CD14-positive monocyte (primary cell): ENCODE results near the gene BAIAP2L1. TPM values are rescaled to one million over a fixed set of nuclear protein-coding genes. Genes with fewer than 3 reads are reported as not detected.

Source experiments
- DNase-seq, 3 donors: peaks; one replicate each; pipeline ENCODE4 v3.0.0-alpha.2; 2011 to 2022
- H2AFZ ChIP-seq: 2 replicates; pipeline ENCODE4 v1.6.0; 2012; ENCODE audit warnings: mild to moderate bottlenecking, low read depth, low read length, inconsistent platforms; ENCODE audit not compliant: insufficient read depth, poor library complexity, severe bottlenecking
- H3K27ac ChIP-seq, 2 donors: 1 replicate in 1 of 2; 2 replicates in 1 of 2; pipeline ENCODE4 v1.5.1; 2012 to 2013; ENCODE audit warnings: low read length in 2 of 2, control low read depth in 1 of 2, inconsistent platforms in 1 of 2, low read depth in 1 of 2, mild to moderate bottlenecking in 1 of 2
- H3K27me3 ChIP-seq, 2 donors: one replicate each; pipeline versions ENCODE4 v1.6.0 to v1.6.1; 2011 to 2013; ENCODE audit warnings: low read length in 2 of 2; ENCODE audit not compliant: control insufficient read depth in 2 of 2, insufficient read depth in 2 of 2
- H3K36me3 ChIP-seq, 2 donors: replicated peaks in 1 of 2; 1 replicate in 1 of 2; 2 replicates in 1 of 2; pipeline versions ENCODE4 v1.5.1 to v1.6.1; 2012 to 2013; ENCODE audit warnings: low read length in 2 of 2, control low read depth in 1 of 2, inconsistent platforms in 1 of 2, mild to moderate bottlenecking in 1 of 2; ENCODE audit not compliant: insufficient read depth in 2 of 2, control insufficient read depth in 1 of 2
- H3K4me1 ChIP-seq, 2 donors: 1 replicate in 1 of 2; 2 replicates in 1 of 2; pipeline versions ENCODE4 v1.5.1 to v1.6.1; 2012 to 2013; ENCODE audit warnings: low read length in 2 of 2, control low read depth in 1 of 2, inconsistent platforms in 1 of 2, mild to moderate bottlenecking in 1 of 2, moderate library complexity in 1 of 2; ENCODE audit not compliant: insufficient read depth in 2 of 2, control insufficient read depth in 1 of 2
- H3K4me2 ChIP-seq: replicated peaks from 2 replicates; pipeline ENCODE3; 2012; ENCODE audit warnings: low read length, moderate library complexity, mild to moderate bottlenecking; ENCODE audit not compliant: poor library complexity, severe bottlenecking; ENCODE audit errors: extremely low read depth
- H3K4me3 ChIP-seq, 3 experiments: fragments of 200-600 bp in 1 of 3; sonication (generic) in 1 of 3; replicated peaks in 1 of 3; 1 replicate in 2 of 3; 2 replicates in 1 of 3; pipeline ENCODE4 v1.5.1; 2011 to 2013; ENCODE audit warnings: low read length in 3 of 3, mild to moderate bottlenecking in 3 of 3, control low read depth in 2 of 3, low read depth in 2 of 3, inconsistent platforms in 1 of 3, moderate library complexity in 1 of 3
- H3K79me2 ChIP-seq: 2 replicates; pipeline ENCODE4 v1.6.0; 2012; ENCODE audit warnings: mild to moderate bottlenecking, control low read depth, inconsistent platforms, low read length, moderate library complexity; ENCODE audit not compliant: insufficient read depth
- H3K9ac ChIP-seq: 2 replicates; pipeline ENCODE4 v1.6.0; 2017; ENCODE audit warnings: low read length, mild to moderate bottlenecking; ENCODE audit not compliant: insufficient read depth, poor library complexity, severe bottlenecking
- H3K9me3 ChIP-seq, 2 donors: replicated peaks in 1 of 2; 1 replicate in 1 of 2; 2 replicates in 1 of 2; pipeline versions ENCODE4 v1.5.1 to v1.6.1; 2012 to 2013; ENCODE audit warnings: low read length in 2 of 2, control low read depth in 1 of 2; ENCODE audit not compliant: control insufficient read depth in 1 of 2, insufficient read depth in 1 of 2
- H4K20me1 ChIP-seq: 2 replicates; pipeline ENCODE4 v1.6.0; 2012; ENCODE audit warnings: mild to moderate bottlenecking, low read length, control low read depth, moderate library complexity; ENCODE audit not compliant: insufficient read depth
- H3K27ac Mint-ChIP-seq, 7 donors: one replicate each; pipeline ENCODE4 v1.8.0; 2020; ENCODE audit warnings: mild to moderate bottlenecking in 7 of 7, mixed read lengths in 7 of 7, moderate library complexity in 6 of 7, inconsistent platforms in 2 of 7
- H3K27me3 Mint-ChIP-seq, 3 donors: one replicate each; pipeline ENCODE4 v1.8.0; 2021 to 2022; ENCODE audit warnings: low read depth in 3 of 3, mild to moderate bottlenecking in 3 of 3, mixed read lengths in 3 of 3, moderate library complexity in 3 of 3, inconsistent platforms in 1 of 3
- H3K36me3 Mint-ChIP-seq, 2 donors: one replicate each; pipeline ENCODE4 v1.8.0; 2020; ENCODE audit warnings: mixed read lengths in 2 of 2, inconsistent platforms in 1 of 2, mild to moderate bottlenecking in 1 of 2
- H3K4me1 Mint-ChIP-seq: one replicate; pipeline ENCODE4 v1.8.0; 2020; ENCODE audit warnings: mild to moderate bottlenecking, mixed read lengths
- H3K4me3 Mint-ChIP-seq, 2 donors: one replicate each; pipeline ENCODE4 v1.8.0; 2020; ENCODE audit warnings: mild to moderate bottlenecking in 2 of 2, mixed read lengths in 2 of 2, moderate library complexity in 1 of 2
- H3K9me3 Mint-ChIP-seq, 7 donors: one replicate each; pipeline ENCODE4 v1.8.0; 2020 to 2022; ENCODE audit warnings: mixed read lengths in 7 of 7, mild to moderate bottlenecking in 6 of 7, moderate library complexity in 6 of 7, inconsistent platforms in 2 of 7
- WGBS: methylation state at CpG from one replicate; pipeline ENCODE4 v1.1.5; 2013; ENCODE audit warnings: missing lambda C conversion rate; ENCODE audit not compliant: insufficient coverage; 5-methylcytosine and 5-hydroxymethylcytosine counted together
- intact Hi-C, 2 donors: fragments of 100-400 bp; cut with micrococcal nuclease; formaldehyde crosslinking; loops; one replicate each; pipeline versions ENCODE4 v1.15.0 to v1.15.1; 2023
- polyA plus RNA-seq, 3 donors: library from polyadenylated mRNA; depleted of rRNA in 1 of 3; unstranded in 2 of 3; stranded (reverse) in 1 of 3; fragments of 300-500 nt in 2 of 3; fragments of >200 nt in 1 of 3; fragmentation: Illumina TruSeq in 2 of 3; gene quantifications; 1 replicate in 2 of 3; 2 replicates in 1 of 3; pipeline ENCODE4 v1.2.3, GENCODE V29; 2012 to 2021
- TF ChIP-seq, protein P1 (sequence below): fragments of 200-600 bp; IDR thresholded peaks from one replicate; pipeline ENCODE4 v1.8.0; 2022; ENCODE audit warnings: antibody characterized with exemption, mild to moderate bottlenecking

BAIAP2L1 gene
- polyA plus RNA-seq, 3 donors: 0.17 to 0.52 TPM; not detected in 1

DNA sequence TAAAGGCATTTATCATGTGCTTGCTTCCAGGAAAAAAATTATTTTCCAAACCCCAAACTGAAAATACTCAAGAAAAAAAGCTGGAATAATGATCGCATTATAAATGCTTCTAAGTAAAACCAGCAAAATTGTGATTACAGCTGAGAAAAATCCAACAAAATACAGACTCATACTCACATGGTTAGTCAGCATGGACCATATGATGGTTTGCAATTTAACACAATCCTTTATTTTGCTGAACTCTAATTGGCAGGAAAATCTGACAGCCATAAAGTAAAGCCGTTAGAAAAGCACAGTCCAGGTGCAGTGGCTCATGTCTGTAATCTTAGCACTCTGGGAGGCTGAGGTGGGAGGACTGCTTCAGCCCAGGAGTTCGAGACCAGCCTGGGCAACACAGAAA lies 59.8 kb downstream of the BAIAP2L1 start:
- Histone ChIP-seq H3K4me2 (no peak overlapping the region), H3K4me1 (no peaks in the 10 kb centered on the region), H3K27ac (no peak overlapping the region), H3K9me3 (peaks cover 0 to 3% of the 10 kb centered on the region in 2 donors), H4K20me1 (no peaks in the 10 kb centered on the region), H3K9ac (no peak overlapping the region), H3K4me3 (no peak overlapping the region), H3K36me3 (no peaks in the 10 kb centered on the region), H2AFZ (no peak overlapping the region), H3K79me2 (no peaks in the 10 kb centered on the region), H3K27me3 (no peaks in the 10 kb centered on the region)
- no peak overlapping the region for H3K27ac Mint-ChIP-seq
- no peaks in the 10 kb centered on the region for H3K4me1 Mint-ChIP-seq
- intact Hi-C loops: no loop called here
- TF ChIP-seq, protein P1, sequence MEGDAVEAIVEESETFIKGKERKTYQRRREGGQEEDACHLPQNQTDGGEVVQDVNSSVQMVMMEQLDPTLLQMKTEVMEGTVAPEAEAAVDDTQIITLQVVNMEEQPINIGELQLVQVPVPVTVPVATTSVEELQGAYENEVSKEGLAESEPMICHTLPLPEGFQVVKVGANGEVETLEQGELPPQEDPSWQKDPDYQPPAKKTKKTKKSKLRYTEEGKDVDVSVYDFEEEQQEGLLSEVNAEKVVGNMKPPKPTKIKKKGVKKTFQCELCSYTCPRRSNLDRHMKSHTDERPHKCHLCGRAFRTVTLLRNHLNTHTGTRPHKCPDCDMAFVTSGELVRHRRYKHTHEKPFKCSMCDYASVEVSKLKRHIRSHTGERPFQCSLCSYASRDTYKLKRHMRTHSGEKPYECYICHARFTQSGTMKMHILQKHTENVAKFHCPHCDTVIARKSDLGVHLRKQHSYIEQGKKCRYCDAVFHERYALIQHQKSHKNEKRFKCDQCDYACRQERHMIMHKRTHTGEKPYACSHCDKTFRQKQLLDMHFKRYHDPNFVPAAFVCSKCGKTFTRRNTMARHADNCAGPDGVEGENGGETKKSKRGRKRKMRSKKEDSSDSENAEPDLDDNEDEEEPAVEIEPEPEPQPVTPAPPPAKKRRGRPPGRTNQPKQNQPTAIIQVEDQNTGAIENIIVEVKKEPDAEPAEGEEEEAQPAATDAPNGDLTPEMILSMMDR: no peak
- 100% methylated on average over 1 of the region's 3 CpGs for WGBS
- H3K36me3 Mint-ChIP-seq: no peaks in the 10 kb centered on the region
- H3K4me3 Mint-ChIP-seq: no peak overlapping the region
- DNase-seq: no peak
- H3K9me3 Mint-ChIP-seq: peaks cover 2 to 14% (median 7%) of the 10 kb centered on the region in 7 donors
- peaks cover 0 to 4% (median under 1%) of the 10 kb centered on the region in 3 donors for H3K27me3 Mint-ChIP-seq

DNA sequence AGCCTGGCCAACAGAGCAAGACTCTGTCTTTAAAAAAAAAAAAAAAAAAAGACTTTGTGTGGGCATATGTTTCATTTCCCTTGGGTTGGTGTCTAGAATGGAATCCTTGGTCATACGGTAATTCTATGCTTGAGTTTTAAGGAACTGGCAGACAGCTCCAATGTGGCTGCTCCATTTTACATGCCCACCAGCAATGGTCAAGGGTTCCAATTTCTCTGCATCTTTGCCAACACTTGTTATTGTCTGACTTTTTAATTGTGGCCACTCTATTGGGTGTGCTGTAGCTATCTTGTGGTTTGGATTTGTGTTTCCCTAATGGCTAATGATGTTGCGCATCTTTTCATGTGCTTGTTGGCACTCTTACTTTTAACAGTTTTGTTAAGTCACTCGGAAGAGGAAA lies 61.8 kb downstream of the BAIAP2L1 start:
- Histone ChIP-seq H3K27me3 (no peaks in the 10 kb centered on the region), H2AFZ (no peak overlapping the region), H3K79me2 (no peaks in the 10 kb centered on the region), H3K4me2 (no peak overlapping the region), H3K9me3 (peaks cover 0 to 3% of the 10 kb centered on the region in 2 donors), H3K36me3 (no peaks in the 10 kb centered on the region), H4K20me1 (no peaks in the 10 kb centered on the region), H3K9ac (no peak overlapping the region), H3K4me1 (no peaks in the 10 kb centered on the region), H3K27ac (no peak overlapping the region), H3K4me3 (no peak overlapping the region)
- Mint-ChIP-seq H3K27ac (no peak overlapping the region), H3K4me3 (no peak overlapping the region), H3K36me3 (no peaks in the 10 kb centered on the region), H3K27me3 (peaks cover 0 to 3% (median 2%) of the 10 kb centered on the region in 3 donors), H3K4me1 (no peaks in the 10 kb centered on the region), H3K9me3 (peaks cover 2 to 14% (median 7%) of the 10 kb centered on the region in 7 donors)
- intact Hi-C loops: no loop called here
- DNase-seq: no peak
- WGBS: no CpG with 5 or more reads among the region's 3 CpGs
- TF ChIP-seq, protein P1: no peak
